HG03354 (cell line): ENCODE results near the gene SIPA1L3.

Source experiments
- ATAC-seq: cut with Tn5 transposase; IDR thresholded peaks from one replicate; pipeline ENCODE4 v1.9.1; 2021; ENCODE audit warnings: mild to moderate bottlenecking; ENCODE audit not compliant: unreplicated experiment, poor library complexity, severe bottlenecking

SIPA1L3 gene

GRCh38 chr19:37972803-37973202 lies 65.8 kb downstream of the SIPA1L3 start:
- no peak for ATAC-seq

GRCh38 chr19:37973666-37974065 lies 66.7 kb downstream of the SIPA1L3 start:
- no peak for ATAC-seq

- ATAC-seq, result no peak
Observed at GRCh38 chr19:37975071-37975470, 68.1 kb downstream of the SIPA1L3 start.

- ATAC-seq, result no peak
Observed at GRCh38 chr19:37975596-37976515, 68.8 kb downstream of the SIPA1L3 start.

GRCh38 chr19:37977391-37977790 lies 70.4 kb downstream of the SIPA1L3 start:
- no peak for ATAC-seq

- no peak for ATAC-seq
Observed at GRCh38 chr19:37977992-37978391, 71.0 kb downstream of the SIPA1L3 start.

GRCh38 chr19:37979547-37980082 lies 72.6 kb downstream of the SIPA1L3 start:
- ATAC-seq, result peak; percentile 44

GRCh38 chr19:37980419-37981170 lies 73.6 kb downstream of the SIPA1L3 start:
- ATAC-seq, result no peak

GRCh38 chr19:37981785-37982475 lies 74.9 kb downstream of the SIPA1L3 start:
- ATAC-seq, result no peak

- ATAC-seq, result no peak
Observed at GRCh38 chr19:37982655-37983054, 75.6 kb downstream of the SIPA1L3 start.

GRCh38 chr19:37983153-37983552 lies 76.1 kb downstream of the SIPA1L3 start:
- no peak for ATAC-seq

GRCh38 chr19:37983916-37984315 lies 76.9 kb downstream of the SIPA1L3 start:
- no peak for ATAC-seq

GRCh38 chr19:37986048-37986750 lies 79.2 kb downstream of the SIPA1L3 start:
- no peak for ATAC-seq

GRCh38 chr19:37987356-37988332 lies 80.6 kb downstream of the SIPA1L3 start:
- ATAC-seq, result no peak

GRCh38 chr19:37988758-37989635 lies 82.0 kb downstream of the SIPA1L3 start:
- ATAC-seq, result no peak

- no peak for ATAC-seq
Observed at GRCh38 chr19:37989855-37990254, 82.8 kb downstream of the SIPA1L3 start.

- no peak for ATAC-seq
Observed at GRCh38 chr19:37990362-37990761, 83.4 kb downstream of the SIPA1L3 start.
